OCI-LY7 (cell line): ENCODE data around the gene BIRC5. TPM values are rescaled to one million over a fixed set of nuclear protein-coding genes. Genes with fewer than 3 reads are reported as not detected.
"Not testable (repeated sequence)": the region's sequence is repeated elsewhere in the genome, so short reads cannot be mapped to it uniquely, and the experiment has no call there.

ENCODE experiments used
- BruUV-seq: library from RNA; stranded (reverse); fragments of 400-500 nt; replicated peaks from 2 replicates; lab custom pipeline; 2021; lab: Mats Ljungman, UMichigan
- CTCF ChIA-PET: fragments of 300-600 bp; sonication (Branson Sonifier 250); formaldehyde crosslinking; loops from one replicate; lab custom pipeline; 2022; ENCODE audit warnings: antibody characterized with exemption; ENCODE audit not compliant: unreplicated experiment; lab: Charles Lee
- POLR2A ChIA-PET: fragments of 300-600 bp; sonication (Branson Sonifier 250); formaldehyde crosslinking; loops from one replicate; lab custom pipeline; 2022; ENCODE audit warnings: antibody characterized with exemption; lab: Charles Lee
- DNase-seq: peaks from one replicate; pipeline ENCODE4 v3.0.0-alpha.2; 2015; ENCODE audit warnings: low spot score
- H2AFZ ChIP-seq: fragments of 200-600 bp; sonication (generic), shearing (Covaris generic); 2 replicates; pipeline ENCODE4 v1.6.1; 2014; ENCODE audit warnings: mild to moderate bottlenecking, antibody characterized with exemption, low read length, moderate library complexity
- H3K27ac ChIP-seq: fragments of 200-600 bp; sonication (generic); 2 replicates; pipeline ENCODE4 v1.5.1; 2014; ENCODE audit warnings: mixed run types, low read depth, mild to moderate bottlenecking, moderate library complexity, low read length, inconsistent platforms; ENCODE audit not compliant: poor library complexity, severe bottlenecking
- H3K36me3 ChIP-seq: fragments of 200-600 bp; sonication (generic); 2 replicates; pipeline ENCODE4 v1.6.1; 2014; ENCODE audit warnings: mild to moderate bottlenecking, antibody characterized with exemption, low read length, moderate library complexity, mixed read lengths; ENCODE audit not compliant: insufficient read depth
- H3K4me1 ChIP-seq: fragments of 200-600 bp; sonication (generic); 2 replicates; pipeline ENCODE4 v1.5.1; 2014; ENCODE audit warnings: mild to moderate bottlenecking, low read length; ENCODE audit not compliant: insufficient read depth, poor library complexity, severe bottlenecking
- H3K4me2 ChIP-seq: fragments of 200-600 bp; sonication (generic); 2 replicates; pipeline ENCODE4 v1.6.1; 2014; ENCODE audit warnings: mild to moderate bottlenecking, low read length
- H3K4me3 ChIP-seq: fragments of 200-600 bp; sonication (generic); 2 replicates; pipeline ENCODE4 v1.5.1; 2014; ENCODE audit warnings: mild to moderate bottlenecking, low read depth, low read length; ENCODE audit not compliant: poor library complexity, severe bottlenecking
- H3K79me2 ChIP-seq: fragments of 200-600 bp; sonication (generic); 2 replicates; pipeline ENCODE4 v1.6.1; 2016; ENCODE audit warnings: low read depth, mild to moderate bottlenecking, low read length, moderate library complexity, mixed read lengths; ENCODE audit not compliant: insufficient read depth
- H3K9me2 ChIP-seq: fragments of 200-600 bp; sonication (generic); 2 replicates; pipeline ENCODE4 v1.6.1; 2016; ENCODE audit warnings: mild to moderate bottlenecking, low read length, mixed read lengths; ENCODE audit not compliant: insufficient read depth
- H3K9me3 ChIP-seq: fragments of 200-600 bp; sonication (generic); 2 replicates; pipeline ENCODE4 v1.6.1; 2014; ENCODE audit warnings: mild to moderate bottlenecking, mixed run types, low read length, mixed read lengths
- H4K20me1 ChIP-seq: fragments of 200-600 bp; sonication (generic); 2 replicates; pipeline ENCODE4 v1.6.1; 2014; ENCODE audit warnings: mild to moderate bottlenecking, antibody characterized with exemption, low read length, moderate library complexity, mixed read lengths; ENCODE audit not compliant: insufficient read depth
- EZH2phosphoT487 ChIP-seq: fragments of 200-600 bp; sonication (generic); IDR thresholded peaks from 2 replicates; pipeline ENCODE4 v1.6.1; 2018; ENCODE audit warnings: low read depth, borderline replicate concordance, mild to moderate bottlenecking, mixed run types, antibody characterized with exemption, low read length, moderate library complexity, mixed read lengths
- intact Hi-C: fragments of 100-400 bp; cut with micrococcal nuclease; formaldehyde crosslinking; loops from one replicate; pipeline ENCODE4 v1.10.0; 2022; ENCODE audit not compliant: unreplicated experiment
- total RNA-seq, 2 experiments: library from RNA; depleted of rRNA in 1 of 2; stranded (reverse); fragments of >200 nt in 1 of 2; shearing (Covaris generic) in 1 of 2; gene quantifications; 2 replicates each; pipeline ENCODE4 v1.2.3, GENCODE V29; 2014 to 2022
- TF ChIP-seq, protein P1 (sequence below): fragments of 200-600 bp; sonication (generic); conservative IDR thresholded peaks from 2 replicates; pipeline ENCODE4 v1.5.1; 2014; ENCODE audit warnings: mild to moderate bottlenecking, antibody characterized with exemption, low read length, moderate library complexity, mixed read lengths

Gene BIRC5
- total RNA-seq, 2 experiments from 2014 or later = 184 to 266 TPM

DNA sequence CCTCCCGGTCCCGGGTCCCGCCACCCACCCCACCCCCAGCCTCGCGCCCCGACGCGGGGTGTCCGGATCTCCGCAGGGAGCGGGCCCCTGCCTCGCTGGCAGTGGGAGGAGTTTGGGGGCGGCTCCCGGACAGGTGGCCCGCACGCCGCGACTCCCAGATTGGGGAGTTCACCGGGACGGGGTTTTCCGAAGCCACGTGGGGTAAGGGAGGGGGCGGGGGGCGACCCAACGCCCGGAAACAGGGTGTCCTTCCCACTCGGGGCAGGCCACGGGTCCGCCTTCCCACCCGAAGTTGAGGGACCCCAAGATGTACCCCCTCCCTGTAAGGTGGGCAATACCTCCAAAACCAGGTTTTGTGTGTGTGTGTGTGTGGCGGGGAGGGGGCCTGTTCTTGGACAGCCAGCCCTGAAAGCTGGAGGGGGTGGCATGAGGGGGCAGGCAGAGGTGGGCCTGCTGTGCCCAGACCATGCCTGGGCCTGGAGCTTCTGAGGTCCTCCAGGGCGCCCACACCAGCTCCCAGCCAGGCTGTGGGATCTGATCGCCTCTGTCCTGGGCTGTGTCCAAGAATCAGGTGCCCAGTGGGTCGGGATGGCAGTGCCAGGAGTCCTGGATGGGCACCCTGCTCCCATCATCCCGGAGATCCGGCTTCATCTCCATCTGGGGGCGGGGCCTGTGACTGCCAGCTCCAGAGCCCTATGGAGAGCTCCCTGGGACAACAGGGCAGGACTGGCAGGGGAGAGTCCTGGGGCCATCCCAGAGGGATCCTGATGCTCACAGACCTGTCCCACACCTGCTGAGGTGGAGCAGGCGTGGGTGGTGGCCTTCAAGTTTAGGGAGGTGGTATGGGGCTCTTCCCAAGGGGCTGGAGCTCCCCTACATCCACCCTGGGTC is 44.9 kb upstream of the BIRC5 start:
- intact Hi-C loops = loop anchor here (2.0 kb wide), 1 partner anchor 16 kb away; no protein-coding TSS in a partner anchor
- peaks cover 16% of the 10 kb centered on the region for H3K36me3 ChIP-seq
- H4K20me1 ChIP-seq = no peaks in the 10 kb centered on the region
- H3K4me1 ChIP-seq = peaks cover 61% of the 10 kb centered on the region
- TF ChIP-seq, protein P1, sequence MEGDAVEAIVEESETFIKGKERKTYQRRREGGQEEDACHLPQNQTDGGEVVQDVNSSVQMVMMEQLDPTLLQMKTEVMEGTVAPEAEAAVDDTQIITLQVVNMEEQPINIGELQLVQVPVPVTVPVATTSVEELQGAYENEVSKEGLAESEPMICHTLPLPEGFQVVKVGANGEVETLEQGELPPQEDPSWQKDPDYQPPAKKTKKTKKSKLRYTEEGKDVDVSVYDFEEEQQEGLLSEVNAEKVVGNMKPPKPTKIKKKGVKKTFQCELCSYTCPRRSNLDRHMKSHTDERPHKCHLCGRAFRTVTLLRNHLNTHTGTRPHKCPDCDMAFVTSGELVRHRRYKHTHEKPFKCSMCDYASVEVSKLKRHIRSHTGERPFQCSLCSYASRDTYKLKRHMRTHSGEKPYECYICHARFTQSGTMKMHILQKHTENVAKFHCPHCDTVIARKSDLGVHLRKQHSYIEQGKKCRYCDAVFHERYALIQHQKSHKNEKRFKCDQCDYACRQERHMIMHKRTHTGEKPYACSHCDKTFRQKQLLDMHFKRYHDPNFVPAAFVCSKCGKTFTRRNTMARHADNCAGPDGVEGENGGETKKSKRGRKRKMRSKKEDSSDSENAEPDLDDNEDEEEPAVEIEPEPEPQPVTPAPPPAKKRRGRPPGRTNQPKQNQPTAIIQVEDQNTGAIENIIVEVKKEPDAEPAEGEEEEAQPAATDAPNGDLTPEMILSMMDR = no peak
- TF ChIP-seq EZH2phosphoT487 = no peak
- POLR2A ChIA-PET = interaction anchor here (0.8 kb wide), 1 partner anchor 41 kb away, joined by 3 read pairs; no protein-coding TSS in a partner anchor
- H2AFZ ChIP-seq = peak overlapping the region; percentile 12; the same call in 1 of the 2 replicates
- DNase-seq = peak; percentile 51
- BruUV-seq = no TSS peak
- CTCF ChIA-PET = interaction anchor here (0.5 to 0.8 kb wide), 2 partner anchors 9 to 26 kb away, joined by 3 to 5 read pairs; no protein-coding TSS in a partner anchor
- no peaks in the 10 kb centered on the region for H3K9me3 ChIP-seq
- H3K4me2 ChIP-seq = peak overlapping the region; percentile 92
- peak overlapping the region; percentile 75 for H3K4me3 ChIP-seq
- H3K79me2 ChIP-seq = no peaks in the 10 kb centered on the region
- H3K9me2 ChIP-seq = no peaks in the 10 kb centered on the region
- no peak overlapping the region for H3K27ac ChIP-seq

- Histone ChIP-seq H3K4me1 (peaks cover 69% of the 10 kb centered on the region), H3K9me3 (no peaks in the 10 kb centered on the region), H3K9me2 (no peaks in the 10 kb centered on the region), H3K4me2 (no peak overlapping the region), H3K4me3 (no peak overlapping the region), H3K79me2 (no peaks in the 10 kb centered on the region), H4K20me1 (no peaks in the 10 kb centered on the region), H3K27ac (no peak overlapping the region), H3K36me3 (peaks cover 29% of the 10 kb centered on the region), H2AFZ (no peak overlapping the region)
- no TSS peak for BruUV-seq
- POLR2A ChIA-PET = no interaction called here
- CTCF ChIA-PET = no interaction called here
- no peak for DNase-seq
- TF ChIP-seq EZH2phosphoT487 = no peak
- TF ChIP-seq, protein P1 = no peak
- intact Hi-C loops = no loop called here
These were observed 43.1 kb upstream of the BIRC5 start for GRCh38 chr17:78170692-78171590.

- Histone ChIP-seq H3K36me3 (peaks cover 29% of the 10 kb centered on the region), H3K4me2 (peak overlapping the region; percentile 57), H3K4me1 (peaks cover 69% of the 10 kb centered on the region)
- CTCF ChIA-PET, H3K27ac ChIP-seq, H4K20me1 ChIP-seq, H3K79me2 ChIP-seq, H2AFZ ChIP-seq, BruUV-seq, DNase-seq, H3K4me3 ChIP-seq, H3K9me3 ChIP-seq, H3K9me2 ChIP-seq: not testable (repeated sequence)
- intact Hi-C loops = loop anchor here (2.0 kb wide), 1 partner anchor 79 kb away; no protein-coding TSS in a partner anchor
- POLR2A ChIA-PET = interaction anchor here (0.6 kb wide), 1 partner anchor 32 kb away, joined by 3 read pairs; no protein-coding TSS in a partner anchor
These were observed 42.3 kb upstream of the BIRC5 start for GRCh38 chr17:78171591-78172248.
